ENCODE data around the gene CCNB1IP1. TPM values are rescaled to one million over a fixed set of nuclear protein-coding genes. Genes with fewer than 3 reads are reported as not detected.
"Not testable (repeated sequence)": the region's sequence is repeated elsewhere in the genome, so short reads cannot be mapped to it uniquely, and the experiment has no call there.

CCNB1IP1 gene
- total and polyA plus RNA-seq, 2 of the 4 experiments (the other 2 are of a cell fraction), result 27.5 to 34.6 TPM

DNA sequence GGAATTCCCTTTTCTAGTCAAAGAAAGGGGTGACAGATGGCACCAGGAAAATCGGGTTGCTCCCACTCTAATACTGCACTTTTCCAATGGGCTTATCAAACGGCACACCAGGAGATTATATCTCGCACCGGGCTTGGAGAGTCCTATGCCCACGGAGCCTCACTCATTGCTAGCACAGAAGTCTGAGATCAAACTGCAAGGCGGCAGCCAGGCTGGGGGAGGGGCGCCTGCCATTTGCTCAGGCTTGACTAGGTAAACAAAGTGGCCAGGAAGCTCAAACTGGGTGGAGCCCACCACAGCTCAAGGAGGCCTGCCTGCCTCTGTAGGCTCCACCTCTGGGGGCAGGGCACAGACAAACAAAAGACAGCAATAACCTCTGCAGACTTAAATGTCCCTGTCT lies 52.8 kb downstream of the CCNB1IP1 start:
- H2BK15ac ChIP-seq (ENCODE audit: low read depth, low read length); H3K4me2 ChIP-seq (ENCODE audit: low read depth, low read length); DNase-seq; H3K4me1 ChIP-seq (ENCODE audit: control insufficient read depth, insufficient read depth, low read length); H4K91ac ChIP-seq (ENCODE audit: insufficient read depth, low read depth, low read length); H3K4ac ChIP-seq (ENCODE audit: low read depth, low read length); H3K56ac ChIP-seq (ENCODE audit: extremely low read depth, insufficient read depth, low read length); BruUV-seq (replicated peaks); H2AK5ac ChIP-seq (ENCODE audit: low read depth, low read length); H3K27ac ChIP-seq (ENCODE audit: insufficient read depth, low read length); H2BK120ac ChIP-seq (ENCODE audit: low read depth, low read length); H3K14ac ChIP-seq (replicated peaks; ENCODE audit: low read depth, low read length); H3K9me1 ChIP-seq (ENCODE audit: insufficient read depth, low read length); CTCF ChIA-PET; ATAC-seq (ENCODE audit: low read depth); H2BK20ac ChIP-seq (ENCODE audit: low read depth, low read length); H3K23ac ChIP-seq (ENCODE audit: low read depth, low read length); dilution Hi-C loops (cut with HindIII; ENCODE audit: low sequenced_read_pairs, unreplicated experiment); POLR2A ChIA-PET (ENCODE audit: unreplicated experiment); H4K8ac ChIP-seq (ENCODE audit: low read depth in 2 of 2, low read length in 2 of 2); H3K9ac ChIP-seq (ENCODE audit: low read depth, low read length); in situ Hi-C loops (cut with MboI; ENCODE audit: low sequenced_read_pairs); H4K20me1 ChIP-seq (ENCODE audit: insufficient read depth, low read length); H3K36me3 ChIP-seq (ENCODE audit: control insufficient read depth, insufficient read depth, low read length); H3K79me1 ChIP-seq (ENCODE audit: low read depth in 1 of 2, low read length in 2 of 2); H4K5ac ChIP-seq (ENCODE audit: low read depth, low read length); H2AK9ac ChIP-seq (replicated peaks; ENCODE audit: low read depth, low read length, poor library complexity); H3K9me3 ChIP-seq (ENCODE audit: control insufficient read depth, insufficient read depth, low read length); H2BK5ac ChIP-seq (ENCODE audit: low read depth, low read length, poor library complexity, severe bottlenecking); H3K27me3 ChIP-seq (ENCODE audit: control insufficient read depth, insufficient read depth, low read length); H2AFZ ChIP-seq (replicated peaks; ENCODE audit: low read length, poor library complexity); intact Hi-C loops (cut with micrococcal nuclease); H3K18ac ChIP-seq (ENCODE audit: low read depth, low read length); H3K4me3 ChIP-seq (ENCODE audit: insufficient read depth, low read depth, low read length): not testable (repeated sequence)
- 100% methylated on average over 2 of the region's 7 CpGs; no CpG with 5 or more reads in 1 of the 2 experiments for WGBS, 2 experiments (ENCODE audit: extremely low coverage in 2 of 2, insufficient read length in 1 of 2)

Data from IMR-90 (cell line).